B cell (primary cell): Measurements from ENCODE around the gene PTPN4. TPM values are rescaled to one million over a fixed set of nuclear protein-coding genes. Genes with fewer than 3 reads are reported as not detected.

Source experiments
- ATAC-seq: fragments of 200-7000 bp; cut with Tn5 transposase; one replicate; pipeline ENCODE4 v1.10.0; 2021; ENCODE audit warnings: low read depth, mild to moderate bottlenecking, moderate number of reproducible peaks, moderate library complexity
- CTCF ChIA-PET: fragments of 350-600 bp; sonication (Branson Sonifier 250); formaldehyde crosslinking; loops from one replicate; lab custom pipeline; 2021; ENCODE audit warnings: antibody characterized with exemption, inconsistent platforms; lab: Charles Lee
- POLR2A ChIA-PET: fragments of 350-600 bp; sonication (Branson Sonifier 250); formaldehyde crosslinking; loops from one replicate; lab custom pipeline; 2021; ENCODE audit warnings: antibody characterized with exemption; lab: Charles Lee
- DNase-seq: peaks from one replicate; pipeline ENCODE4 v3.0.0; 2013
- H2AFZ ChIP-seq: 2 replicates; pipeline ENCODE4 v1.6.1; 2012; ENCODE audit warnings: mild to moderate bottlenecking, low read depth, low read length; ENCODE audit not compliant: insufficient read depth, poor library complexity, severe bottlenecking
- H3K27ac ChIP-seq, 2 donors: 1 replicate in 1 of 2; 2 replicates in 1 of 2; pipeline ENCODE4 v1.5.1; 2012 to 2013; ENCODE audit warnings: low read length in 2 of 2, mild to moderate bottlenecking in 2 of 2, moderate library complexity in 1 of 2
- H3K27me3 ChIP-seq, 4 experiments: fragments of 200-600 bp in 1 of 4; sonication (generic) in 1 of 4; replicated peaks in 1 of 4; 1 replicate in 2 of 4; 2 replicates in 2 of 4; pipeline versions ENCODE4 v1.6.1 to v1.7.0; 2013 to 2016; ENCODE audit warnings: low read length in 3 of 4, mild to moderate bottlenecking in 2 of 4, mixed read lengths in 1 of 4, moderate library complexity in 1 of 4; ENCODE audit not compliant: insufficient read depth in 4 of 4, control insufficient read depth in 3 of 4; ENCODE audit errors: control extremely low read depth in 1 of 4
- H3K36me3 ChIP-seq, 2 experiments: replicated peaks in 1 of 2; 1 replicate in 1 of 2; 2 replicates in 1 of 2; pipeline versions ENCODE4 v1.6.1 to v1.7.1; 2013; ENCODE audit warnings: low read length in 1 of 2; ENCODE audit not compliant: insufficient read depth in 2 of 2, control insufficient read depth in 1 of 2; ENCODE audit errors: control extremely low read depth in 1 of 2, extremely low read depth in 1 of 2
- H3K4me1 ChIP-seq, 2 donors: fragments of 200-600 bp in 1 of 2; sonication (generic) in 1 of 2; 1 replicate in 1 of 2; 2 replicates in 1 of 2; pipeline versions ENCODE4 v1.5.1 to v1.6.1; 2013 to 2017; ENCODE audit warnings: low read length in 2 of 2; ENCODE audit not compliant: control insufficient read depth in 2 of 2, insufficient read depth in 2 of 2
- H3K4me2 ChIP-seq: replicated peaks from 2 replicates; pipeline ENCODE3; 2012; ENCODE audit warnings: mild to moderate bottlenecking, low read depth, low read length; ENCODE audit not compliant: poor library complexity, severe bottlenecking
- H3K4me3 ChIP-seq, 5 experiments: fragments of 200-600 bp in 1 of 5; sonication (generic) in 1 of 5; 1 replicate in 3 of 5; 2 replicates in 2 of 5; pipeline versions ENCODE4 v1.5.1 to v1.7.0; 2011 to 2016; ENCODE audit warnings: low read length in 4 of 5, mild to moderate bottlenecking in 4 of 5, low read depth in 2 of 5, control low read depth in 1 of 5, moderate library complexity in 1 of 5; ENCODE audit not compliant: insufficient read depth in 1 of 5; ENCODE audit errors: control extremely low read depth in 1 of 5, extremely low read depth in 1 of 5
- H3K79me2 ChIP-seq: fragments of 200-600 bp; sonication (generic); one replicate; pipeline ENCODE4 v1.6.0; 2016; ENCODE audit warnings: low read length; ENCODE audit not compliant: control insufficient read depth, insufficient read depth
- H3K9ac ChIP-seq: fragments of 200-600 bp; sonication (generic); 2 replicates; pipeline ENCODE4 v1.6.1; 2017; ENCODE audit warnings: mild to moderate bottlenecking, low read length, moderate library complexity
- H3K9me3 ChIP-seq, 3 donors: one replicate each; pipeline versions ENCODE4 v1.6.1 to v1.7.1; 2013; ENCODE audit warnings: low read length in 2 of 3; ENCODE audit not compliant: control insufficient read depth in 2 of 3, insufficient read depth in 1 of 3; ENCODE audit errors: control extremely low read depth in 1 of 3
- H4K20me1 ChIP-seq: 2 replicates; pipeline ENCODE4 v1.6.0; 2012; ENCODE audit warnings: mild to moderate bottlenecking, low read length; ENCODE audit not compliant: insufficient read depth, control insufficient read depth, poor library complexity, severe bottlenecking
- H3K27ac Mint-ChIP-seq: one replicate; pipeline ENCODE4 v1.8.0; 2021; ENCODE audit warnings: mixed read lengths
- H3K27me3 Mint-ChIP-seq: one replicate; pipeline ENCODE4 v1.8.0; 2021; ENCODE audit warnings: mixed read lengths
- H3K4me1 Mint-ChIP-seq: one replicate; pipeline ENCODE4 v1.8.0; 2021; ENCODE audit warnings: mixed read lengths
- H3K4me3 Mint-ChIP-seq: one replicate; pipeline ENCODE4 v1.8.0; 2021; ENCODE audit warnings: mixed read lengths
- H3K9me3 Mint-ChIP-seq: one replicate; pipeline ENCODE4 v1.8.0; 2022; ENCODE audit warnings: mixed read lengths; ENCODE audit not compliant: insufficient read depth
- EZH2 ChIP-seq: IDR thresholded peaks from 2 replicates; pipeline ENCODE4 v1.6.1; 2012; ENCODE audit warnings: borderline replicate concordance, low read depth, mild to moderate bottlenecking, moderate library complexity, low read length; ENCODE audit not compliant: insufficient read depth, poor library complexity, severe bottlenecking
- whole genome bisulfite sequencing: methylation state at CpG from one replicate; pipeline ENCODE4 v1.1.5; 2013; ENCODE audit warnings: missing lambda C conversion rate; ENCODE audit not compliant: insufficient coverage; 5-methylcytosine and 5-hydroxymethylcytosine counted together
- intact Hi-C: fragments of 100-400 bp; cut with micrococcal nuclease; formaldehyde crosslinking; loops from one replicate; pipeline ENCODE4 v1.10.0; 2022
- polyA plus RNA-seq: library from polyadenylated mRNA; depleted of rRNA; stranded (reverse); fragments of >200 nt; gene quantifications from 2 replicates; pipeline ENCODE4 v1.2.3, GENCODE V29; 2012
- total RNA-seq, 2 donors: library from RNA; stranded (reverse); fragments of 120-200 nt in 1 of 2; gene quantifications; 1 replicate in 1 of 2; 2 replicates in 1 of 2; pipeline versions ENCODE4 v1.2.3 to v1.2.4, GENCODE V29; 2013 to 2022
- TF ChIP-seq, protein P1 (sequence below): fragments of 200-600 bp; IDR thresholded peaks from one replicate; pipeline ENCODE4 v1.8.0; 2022; ENCODE audit warnings: antibody characterized with exemption, mild to moderate bottlenecking

The PTPN4 gene
- total and polyA plus RNA-seq, 2 donors (not counting 1 experiment from before 2014, with no cell fraction given): 12.6 to 54.8 TPM

DNA sequence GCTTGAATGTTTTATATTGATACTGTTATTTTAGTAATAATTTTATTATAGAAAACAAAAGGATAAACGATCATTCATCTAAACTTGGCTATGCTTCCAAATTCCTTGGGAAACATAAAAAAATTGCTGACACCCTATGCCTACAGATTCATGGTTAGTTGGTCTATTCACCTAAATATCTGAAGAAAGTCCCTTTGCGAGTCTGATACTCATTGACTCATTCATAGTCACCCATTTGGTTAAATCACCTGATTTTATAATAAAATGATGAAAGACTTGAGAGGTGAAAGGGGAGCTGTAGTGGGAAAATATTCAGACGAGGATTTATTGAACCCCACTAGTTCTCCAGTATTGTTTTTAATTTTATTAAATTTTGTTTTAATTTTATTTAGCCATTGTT is 112.0 kb downstream of the PTPN4 start:
- TF ChIP-seq, protein P1, sequence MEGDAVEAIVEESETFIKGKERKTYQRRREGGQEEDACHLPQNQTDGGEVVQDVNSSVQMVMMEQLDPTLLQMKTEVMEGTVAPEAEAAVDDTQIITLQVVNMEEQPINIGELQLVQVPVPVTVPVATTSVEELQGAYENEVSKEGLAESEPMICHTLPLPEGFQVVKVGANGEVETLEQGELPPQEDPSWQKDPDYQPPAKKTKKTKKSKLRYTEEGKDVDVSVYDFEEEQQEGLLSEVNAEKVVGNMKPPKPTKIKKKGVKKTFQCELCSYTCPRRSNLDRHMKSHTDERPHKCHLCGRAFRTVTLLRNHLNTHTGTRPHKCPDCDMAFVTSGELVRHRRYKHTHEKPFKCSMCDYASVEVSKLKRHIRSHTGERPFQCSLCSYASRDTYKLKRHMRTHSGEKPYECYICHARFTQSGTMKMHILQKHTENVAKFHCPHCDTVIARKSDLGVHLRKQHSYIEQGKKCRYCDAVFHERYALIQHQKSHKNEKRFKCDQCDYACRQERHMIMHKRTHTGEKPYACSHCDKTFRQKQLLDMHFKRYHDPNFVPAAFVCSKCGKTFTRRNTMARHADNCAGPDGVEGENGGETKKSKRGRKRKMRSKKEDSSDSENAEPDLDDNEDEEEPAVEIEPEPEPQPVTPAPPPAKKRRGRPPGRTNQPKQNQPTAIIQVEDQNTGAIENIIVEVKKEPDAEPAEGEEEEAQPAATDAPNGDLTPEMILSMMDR: no peak
- no peak for TF ChIP-seq EZH2
- no peak overlapping the region for H3K9ac ChIP-seq
- intact Hi-C loops: no loop called here
- Mint-ChIP-seq H3K9me3 (peaks cover 3% of the 10 kb centered on the region), H3K27me3 (no peaks in the 10 kb centered on the region), H3K4me1 (peaks cover 12% of the 10 kb centered on the region), H3K4me3 (no peak overlapping the region), H3K27ac (no peak overlapping the region)
- DNase-seq (no peak), ATAC-seq (no peak)
- no peaks in the 10 kb centered on the region for H4K20me1 ChIP-seq
- CTCF ChIA-PET: no interaction called here
- H3K27ac ChIP-seq: no peak overlapping the region
- peaks cover 0 to 4% of the 10 kb centered on the region in 2 donors for H3K4me1 ChIP-seq
- no CpG with 5 or more reads among the region's 3 CpGs for WGBS
- no peak overlapping the region for H2AFZ ChIP-seq
- no peaks in the 10 kb centered on the region for H3K79me2 ChIP-seq
- H3K4me3 ChIP-seq: no peak overlapping the region
- H3K4me2 ChIP-seq: no peak overlapping the region
- POLR2A ChIA-PET: no interaction called here
- peaks cover 0 to 6% (median 0%) of the 10 kb centered on the region in 3 donors for H3K9me3 ChIP-seq
- H3K36me3 ChIP-seq: no peaks in the 10 kb centered on the region
- no peaks in the 10 kb centered on the region for H3K27me3 ChIP-seq

DNA sequence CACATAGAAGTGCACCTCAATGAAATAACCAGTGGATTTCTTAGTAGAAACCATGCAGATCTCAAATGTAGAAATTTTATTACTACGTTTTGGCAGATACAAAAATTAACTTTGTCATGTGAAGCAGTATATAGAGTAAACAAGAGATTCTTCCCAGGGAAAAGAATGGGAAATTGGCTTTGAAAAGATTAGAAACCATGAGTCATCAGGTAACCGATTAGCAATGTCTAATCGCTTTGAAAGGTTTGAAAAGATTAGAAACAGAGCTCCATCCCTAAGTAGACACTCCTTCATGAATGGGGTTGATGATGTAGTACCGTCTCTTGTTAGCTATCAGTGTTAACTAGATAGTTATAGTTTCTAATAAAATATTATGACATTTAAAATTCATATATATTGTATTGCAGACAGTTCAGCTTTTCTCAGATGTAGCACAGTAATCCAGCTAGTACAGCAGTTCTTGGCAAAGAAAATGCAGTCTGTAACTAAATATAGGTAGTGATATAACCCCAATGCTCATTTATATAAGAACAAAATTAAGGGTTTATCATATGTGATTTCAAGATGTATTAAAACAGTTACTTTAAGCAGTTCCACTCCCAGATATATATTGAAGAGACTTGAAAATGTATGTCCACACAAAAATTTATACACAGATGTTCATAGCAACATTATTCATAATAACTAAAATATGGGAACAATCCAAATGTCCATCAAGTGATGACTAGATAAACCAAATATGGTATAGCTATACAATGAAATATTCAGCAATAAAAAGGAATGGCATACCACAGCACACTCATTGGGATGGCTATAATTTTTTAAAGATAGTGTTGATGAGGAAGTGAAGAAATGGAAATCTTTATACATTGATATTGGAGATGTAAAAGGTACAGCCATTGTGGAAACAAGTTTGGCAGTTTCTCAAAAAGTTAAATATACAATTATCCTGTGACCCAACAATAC is 113.9 kb downstream of the PTPN4 start:
- DNase-seq (no peak), ATAC-seq (no peak)
- ChIA-PET CTCF (interaction anchor here (1.7 kb wide), 1 partner anchor 10 kb away, joined by 4 read pairs; no protein-coding TSS in a partner anchor), POLR2A (no interaction called here)
- Mint-ChIP-seq H3K4me1 (no peaks in the 10 kb centered on the region), H3K4me3 (no peak overlapping the region), H3K9me3 (peaks cover 3% of the 10 kb centered on the region), H3K27ac (no peak overlapping the region), H3K27me3 (no peaks in the 10 kb centered on the region)
- H3K4me1 ChIP-seq: no peaks in the 10 kb centered on the region
- H2AFZ ChIP-seq: no peak overlapping the region
- H3K27ac ChIP-seq: no peak overlapping the region
- H3K27me3 ChIP-seq: no peaks in the 10 kb centered on the region
- H4K20me1 ChIP-seq: no peaks in the 10 kb centered on the region
- peaks cover 0 to 4% (median 0%) of the 10 kb centered on the region in 3 donors for H3K9me3 ChIP-seq
- H3K4me2 ChIP-seq: no peak overlapping the region
- no CpG with 5 or more reads among the region's 4 CpGs for WGBS
- TF ChIP-seq EZH2: no peak
- TF ChIP-seq, protein P1: no peak
- H3K9ac ChIP-seq: no peak overlapping the region
- no peaks in the 10 kb centered on the region for H3K79me2 ChIP-seq
- intact Hi-C loops: no loop called here
- H3K4me3 ChIP-seq: no peak overlapping the region
- H3K36me3 ChIP-seq: no peaks in the 10 kb centered on the region
